ENCODE results near the gene RS1. TPM values are rescaled to one million over a fixed set of nuclear protein-coding genes. Genes with fewer than 3 reads are reported as not detected.

Gene RS1
- total RNA-seq, 4 donors from 2014 or later: not detected

- H3K4me3 ChIP-seq: no peak overlapping the region
- ATAC-seq (no peak), DNase-seq (no peak)
- no peaks in the 10 kb centered on the region for H3K36me3 ChIP-seq
- in situ Hi-C loops (cut with MboI; ENCODE audit: low sequenced_read_pairs in 4 of 4): no loop called here
- H3K27ac ChIP-seq: no peak overlapping the region
- H3K9me3 ChIP-seq: no peaks in the 10 kb centered on the region
- H3K27me3 ChIP-seq: no peaks in the 10 kb centered on the region
- no peaks in the 10 kb centered on the region for H3K4me1 ChIP-seq
- TF ChIP-seq CTCF (IDR thresholded peaks at IDR 0.05 in 4 of 5, conservative IDR thresholded peaks at IDR 0.05 in 1 of 5) (no peak), POLR2A (IDR thresholded peaks at IDR 0.05) (no peak)
- intact Hi-C loops (cut with DNase I; ENCODE audit: low total_unique reads): no loop called here
Measured at GRCh38 chrX:18640686-18641085, 31.2 kb downstream of the RS1 start.

DNA sequence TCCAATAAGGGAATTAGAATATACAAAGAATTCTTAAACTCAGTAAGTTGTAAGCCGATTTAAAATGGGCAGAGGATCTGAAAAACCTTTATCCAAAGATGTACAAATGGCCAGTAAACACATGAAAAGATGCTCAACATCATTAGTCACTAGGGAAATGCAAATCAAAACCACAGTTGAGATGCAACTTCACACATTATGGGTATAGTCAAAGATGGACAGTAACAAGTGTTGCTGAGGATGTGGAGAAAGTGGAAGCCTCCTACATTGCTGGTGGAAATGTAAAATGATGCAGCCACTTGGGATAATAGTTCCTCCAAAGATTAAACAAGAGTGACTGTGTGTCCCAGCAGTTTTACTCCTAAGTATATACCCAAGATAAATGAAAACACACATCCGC is 32.6 kb downstream of the RS1 start:
- ATAC-seq (no peak), DNase-seq (no peak)
- no peaks in the 10 kb centered on the region for H3K9me3 ChIP-seq
- TF ChIP-seq CTCF (IDR thresholded peaks at IDR 0.05 in 4 of 5, conservative IDR thresholded peaks at IDR 0.05 in 1 of 5): no peak
- TF ChIP-seq POLR2A (IDR thresholded peaks at IDR 0.05): no peak
- no peaks in the 10 kb centered on the region for H3K4me1 ChIP-seq
- intact Hi-C loops (cut with DNase I; ENCODE audit: low total_unique reads) (no loop called here), in situ Hi-C loops (cut with MboI; ENCODE audit: low sequenced_read_pairs in 4 of 4) (no loop called here)
- no peak overlapping the region for H3K27ac ChIP-seq
- no peaks in the 10 kb centered on the region for H3K27me3 ChIP-seq
- no peak overlapping the region for H3K4me3 ChIP-seq
- H3K36me3 ChIP-seq: no peaks in the 10 kb centered on the region

- intact Hi-C loops (cut with DNase I; ENCODE audit: low total_unique reads): no loop called here
- Histone ChIP-seq H3K9me3 (no peaks in the 10 kb centered on the region), H3K27ac (no peak overlapping the region), H3K36me3 (no peaks in the 10 kb centered on the region), H3K27me3 (no peaks in the 10 kb centered on the region), H3K4me3 (no peak overlapping the region), H3K4me1 (no peaks in the 10 kb centered on the region)
- no peak for TF ChIP-seq CTCF (IDR thresholded peaks at IDR 0.05 in 4 of 5, conservative IDR thresholded peaks at IDR 0.05 in 1 of 5)
- TF ChIP-seq POLR2A (IDR thresholded peaks at IDR 0.05): no peak
- DNase-seq (no peak), ATAC-seq (no peak)
- in situ Hi-C loops (cut with MboI; ENCODE audit: low sequenced_read_pairs in 4 of 4): no loop called here
Measured at GRCh38 chrX:18638398-18638797, 33.5 kb downstream of the RS1 start.

GRCh38 chrX:18630934-18631333 is 41.0 kb downstream of the RS1 start:
- ATAC-seq: no peak
- in situ Hi-C loops (cut with MboI; ENCODE audit: low sequenced_read_pairs in 4 of 4): no loop called here
- Histone ChIP-seq H3K36me3 (no peaks in the 10 kb centered on the region), H3K4me3 (no peak overlapping the region), H3K27me3 (no peaks in the 10 kb centered on the region), H3K4me1 (no peaks in the 10 kb centered on the region), H3K27ac (no peak overlapping the region), H3K9me3 (no peaks in the 10 kb centered on the region)
- intact Hi-C loops (cut with DNase I; ENCODE audit: low total_unique reads): no loop called here
- TF ChIP-seq POLR2A (IDR thresholded peaks at IDR 0.05): no peak
- TF ChIP-seq CTCF (IDR thresholded peaks at IDR 0.05 in 4 of 5, conservative IDR thresholded peaks at IDR 0.05 in 1 of 5): no peak
- no peak for DNase-seq

- in situ Hi-C loops (cut with MboI; ENCODE audit: low sequenced_read_pairs in 4 of 4): no loop called here
Measured at GRCh38 chrX:18624599-18624998, 47.3 kb downstream of the RS1 start.

More at GRCh38 chrX:18624599-18624998, 47.3 kb downstream of the RS1 start:
- ATAC-seq (no peak), DNase-seq (no peak)
- no peak overlapping the region for H3K27ac ChIP-seq
- H3K27me3 ChIP-seq: no peaks in the 10 kb centered on the region
- intact Hi-C loops (cut with DNase I; ENCODE audit: low total_unique reads): no loop called here
- H3K9me3 ChIP-seq: no peaks in the 10 kb centered on the region
- H3K4me3 ChIP-seq: no peak overlapping the region
- no peaks in the 10 kb centered on the region for H3K36me3 ChIP-seq
- no peaks in the 10 kb centered on the region for H3K4me1 ChIP-seq
- no peak for TF ChIP-seq POLR2A (IDR thresholded peaks at IDR 0.05)
